NCI-H82 (cell line): Measurements from ENCODE around the gene LAMC2.
A peak's percentile ranks its signal among the peaks of the same experiment; 100 is the strongest.

Source experiments
- DNase-seq: peaks from one replicate; lab custom pipeline; 2025; lab: John Stamatoyannopoulos, UW

LAMC2 gene

DNA sequence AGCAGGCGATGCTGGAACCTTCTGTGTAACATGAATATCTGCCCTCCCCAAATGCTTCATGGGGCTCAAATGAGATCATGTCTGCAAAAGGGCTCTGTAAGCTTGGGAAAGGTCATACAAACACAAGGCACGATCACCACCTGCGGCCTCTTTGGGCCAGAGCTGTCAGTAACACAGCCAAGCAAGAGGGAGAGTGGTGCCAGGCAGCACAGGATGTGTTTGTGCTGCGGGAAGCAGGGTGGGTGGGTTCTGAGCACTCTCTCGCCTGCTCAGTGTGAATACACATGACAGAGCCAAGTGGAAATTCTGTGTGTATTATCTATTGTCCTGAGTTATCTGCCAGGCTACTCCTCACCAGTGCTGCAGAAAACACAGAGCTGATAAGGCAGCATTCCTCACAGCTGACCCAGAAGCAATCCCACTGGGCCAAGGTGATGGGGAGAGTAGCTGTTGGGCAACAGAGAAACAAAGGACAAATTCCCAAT is 101.2 kb downstream of the LAMC2 start:
- no peak for DNase-seq

DNA sequence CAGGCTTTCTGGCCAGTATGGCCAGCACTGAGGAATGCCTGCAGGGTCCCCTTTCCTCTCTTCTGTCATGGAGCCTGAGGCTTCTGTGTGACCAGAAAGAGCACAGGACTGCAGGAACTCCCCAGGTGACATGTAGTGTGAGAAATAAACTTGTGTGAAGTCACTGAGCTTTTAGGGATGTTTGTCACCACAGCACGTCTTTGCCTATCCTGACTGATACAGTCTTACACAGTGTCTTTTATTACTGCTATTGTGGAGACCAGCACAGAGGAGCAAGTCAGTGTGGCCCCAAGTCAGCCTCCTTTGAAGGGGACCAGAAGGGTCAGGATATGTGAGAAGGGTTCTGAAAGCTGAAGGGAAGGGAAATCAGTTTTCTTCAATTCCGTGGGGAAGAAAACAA is 102.5 kb downstream of the LAMC2 start:
- DNase-seq, result no peak

DNA sequence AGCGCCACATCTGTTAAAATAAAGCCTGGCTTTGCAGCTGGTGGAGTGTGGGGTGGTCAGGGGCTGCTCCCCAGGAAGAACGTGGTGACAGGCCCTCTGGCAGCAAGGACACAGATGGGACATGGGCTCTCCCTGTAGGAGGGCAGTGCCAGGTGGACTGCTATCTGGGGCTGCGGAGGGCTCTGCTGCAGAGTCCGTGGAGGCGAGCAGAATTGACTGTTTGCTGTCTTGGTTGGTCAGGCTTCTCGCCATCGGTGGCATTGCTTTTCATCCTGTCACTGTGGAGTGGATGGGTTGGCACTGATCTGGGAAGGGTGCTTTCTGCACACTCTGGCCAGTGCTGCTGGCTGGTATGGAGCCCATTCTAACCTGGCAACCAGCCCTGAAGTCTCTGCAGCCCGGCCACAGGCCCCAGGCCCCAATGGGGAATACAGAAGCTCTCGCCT is 103.0 kb downstream of the LAMC2 start:
- DNase-seq, result no peak

DNA sequence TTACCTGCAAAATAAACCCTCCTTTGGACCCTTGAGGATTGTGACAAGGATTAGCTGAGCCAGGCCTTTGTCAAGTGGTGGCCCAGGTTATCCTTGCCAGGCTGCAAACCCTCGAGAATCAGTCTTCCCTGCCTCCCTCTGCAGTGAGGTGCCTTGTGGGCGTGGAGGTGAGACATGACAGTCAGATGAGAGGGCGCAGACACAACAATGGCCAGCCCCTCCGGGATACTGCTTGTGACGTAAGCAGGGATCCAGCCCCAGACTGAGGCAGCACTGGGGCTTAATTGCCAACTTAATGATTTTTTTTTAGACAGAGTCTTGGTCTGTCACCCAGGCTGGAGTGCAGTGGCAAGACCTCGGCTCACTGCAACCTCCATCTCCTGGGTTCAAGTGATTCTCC is 104.6 kb downstream of the LAMC2 start:
- DNase-seq, result no peak

DNA sequence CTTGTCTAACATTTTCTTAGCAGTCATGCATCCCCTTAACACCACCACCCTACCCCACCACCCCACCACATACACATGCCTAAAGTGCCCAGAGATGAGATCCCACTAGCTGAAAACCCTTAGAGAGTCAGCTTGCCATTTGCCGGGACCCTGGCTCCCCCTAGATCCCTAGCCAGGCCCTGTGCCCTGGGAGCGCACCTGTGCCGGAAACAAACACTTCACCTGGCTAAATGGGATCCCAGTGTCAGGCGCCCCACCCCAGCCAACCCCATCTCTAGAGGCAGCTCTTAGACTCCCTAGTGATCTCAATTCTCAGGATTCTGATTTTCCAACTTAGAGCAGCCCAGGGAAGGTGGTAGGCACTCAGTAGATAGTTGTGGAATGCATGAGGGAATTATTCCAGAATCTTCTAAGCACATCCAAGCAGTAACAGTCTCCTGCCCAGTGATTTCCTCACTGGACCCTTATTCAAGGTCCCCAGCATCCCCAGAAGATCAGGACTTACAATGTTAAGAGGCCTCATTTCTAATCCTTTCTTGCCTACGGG is 105.2 kb downstream of the LAMC2 start:
- DNase-seq, result no peak

DNA sequence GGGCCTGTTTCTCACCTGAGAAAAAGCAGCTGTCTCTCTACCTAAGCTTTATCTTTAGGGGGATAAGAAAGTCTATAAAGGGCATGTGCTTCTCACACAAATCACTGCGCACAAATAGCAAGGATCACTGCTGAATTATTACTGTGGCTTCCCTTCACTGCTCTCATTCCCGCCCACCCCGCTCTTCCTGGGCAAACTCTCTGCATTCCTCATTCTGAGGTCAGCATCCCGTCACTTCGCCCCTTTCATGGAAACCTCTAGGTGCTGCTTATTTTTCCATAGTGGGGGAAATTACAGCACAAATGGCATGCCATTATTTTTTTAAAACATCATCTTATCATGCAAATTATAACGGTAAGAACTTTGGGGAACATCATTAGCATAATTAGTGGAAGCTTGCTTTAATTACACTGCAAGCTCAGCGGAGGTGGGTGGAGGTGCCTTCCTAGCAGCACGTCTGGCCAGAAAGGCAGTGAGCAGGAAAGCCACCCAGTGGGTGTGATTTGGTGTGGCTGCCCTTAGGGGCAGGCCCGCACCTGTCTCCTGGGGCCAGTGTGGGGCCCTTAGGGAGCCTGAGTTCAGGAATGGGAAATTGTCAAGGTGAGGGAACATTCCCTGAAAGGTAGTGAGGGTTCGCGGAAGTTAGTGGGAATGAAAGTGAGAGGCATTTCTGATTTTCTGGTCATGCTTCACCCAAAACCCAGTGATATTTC is 105.9 kb downstream of the LAMC2 start:
- no peak for DNase-seq

DNA sequence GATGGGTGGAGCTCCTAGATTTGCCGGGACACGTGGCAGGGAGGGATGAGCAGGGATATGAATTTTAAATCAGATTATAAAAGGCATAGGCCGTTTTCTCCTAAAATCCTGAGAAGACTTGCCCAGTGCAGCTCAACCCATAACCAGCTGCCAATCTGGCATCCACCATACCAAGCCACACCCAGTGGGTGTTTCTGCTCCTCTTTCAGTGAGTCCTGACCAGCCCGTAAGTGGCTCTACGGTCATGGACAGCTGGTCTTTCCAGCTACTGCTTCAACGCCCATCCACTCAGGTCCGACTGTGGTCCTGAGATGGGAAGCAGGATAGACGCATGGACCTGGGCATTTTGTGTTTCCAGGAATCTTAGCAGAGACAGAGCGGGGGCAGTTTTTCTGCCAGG is 107.2 kb downstream of the LAMC2 start:
- peak; percentile 62 for DNase-seq

DNA sequence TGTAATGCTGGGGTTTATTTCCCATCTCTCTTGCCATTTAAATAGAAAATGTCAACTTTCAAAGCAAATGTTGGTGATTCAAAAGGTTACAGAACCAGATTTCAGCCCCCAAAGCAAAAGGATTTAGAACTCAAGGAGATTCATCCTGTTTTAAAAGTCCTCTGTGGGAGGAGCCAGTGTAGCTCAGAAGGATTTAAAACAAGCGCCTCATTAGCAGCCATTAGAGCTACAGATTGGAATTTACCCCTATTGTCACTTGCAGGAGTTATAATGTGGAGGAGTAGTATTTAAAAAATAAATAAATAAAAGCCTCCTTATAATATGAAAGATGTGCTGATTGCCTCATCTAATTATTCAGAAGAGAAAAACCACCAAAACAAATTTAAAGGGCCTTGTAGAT is 107.8 kb downstream of the LAMC2 start:
- peak; percentile 78 for DNase-seq
